Loucy (cell line): ENCODE data around the gene MFSD8.
"Not testable (repeated sequence)": the region's sequence is repeated elsewhere in the genome, so short reads cannot be mapped to it uniquely, and the experiment has no call there.

Experiments
- H2AFZ ChIP-seq: fragments of 200-600 bp; sonication (generic); 2 replicates; pipeline ENCODE4 v1.6.0; 2016; ENCODE audit warnings: antibody characterized with exemption, mild to moderate bottlenecking, low read length, moderate library complexity
- H3F3A ChIP-seq: fragments of 200-600 bp; 2 replicates; pipeline ENCODE4 v1.6.0; 2016; ENCODE audit warnings: antibody characterized with exemption, low read depth, mild to moderate bottlenecking
- H3K27me3 ChIP-seq: fragments of 200-600 bp; sonication (generic); 2 replicates; pipeline ENCODE4 v1.6.1; 2014; ENCODE audit warnings: low read length, mild to moderate bottlenecking; ENCODE audit not compliant: insufficient read depth, poor library complexity, severe bottlenecking
- H3K36me3 ChIP-seq: fragments of 200-600 bp; sonication (generic); 2 replicates; pipeline ENCODE4 v1.6.1; 2016; ENCODE audit warnings: low read length; ENCODE audit not compliant: insufficient read depth
- H3K4me1 ChIP-seq: fragments of 200-600 bp; sonication (generic); 2 replicates; pipeline ENCODE4 v1.5.1; 2014; ENCODE audit warnings: low read length, mild to moderate bottlenecking; ENCODE audit not compliant: insufficient read depth, poor library complexity, severe bottlenecking
- H3K4me2 ChIP-seq: fragments of 200-600 bp; sonication (generic); 2 replicates; pipeline ENCODE4 v1.6.0; 2014; ENCODE audit warnings: antibody characterized with exemption, low read length, low read depth, mild to moderate bottlenecking; ENCODE audit not compliant: poor library complexity, severe bottlenecking
- H3K4me3 ChIP-seq: fragments of 200-600 bp; sonication (generic); 2 replicates; pipeline ENCODE4 v1.5.1; 2014; ENCODE audit warnings: low read length, mild to moderate bottlenecking, mixed read lengths; ENCODE audit not compliant: poor library complexity, severe bottlenecking
- H3K79me2 ChIP-seq: fragments of 200-600 bp; sonication (generic); 2 replicates; pipeline ENCODE4 v1.6.1; 2014; ENCODE audit warnings: low read length; ENCODE audit not compliant: insufficient read depth
- H3K9ac ChIP-seq: fragments of 200-600 bp; sonication (generic); 2 replicates; pipeline ENCODE4 v1.6.0; 2014; ENCODE audit warnings: mild to moderate bottlenecking, low read depth, low read length, moderate library complexity; ENCODE audit not compliant: poor library complexity, severe bottlenecking
- H3K9me2 ChIP-seq: fragments of 200-600 bp; sonication (generic); replicated peaks from 2 replicates; pipeline ENCODE4 v1.6.1; 2016; ENCODE audit warnings: low read depth, low read length, mixed read lengths
- H3K9me3 ChIP-seq: fragments of 200-600 bp; sonication (generic); 2 replicates; pipeline ENCODE4 v1.6.1; 2014; ENCODE audit warnings: mild to moderate bottlenecking, antibody characterized with exemption, low read length, low read depth; ENCODE audit not compliant: insufficient read depth
- H4K20me1 ChIP-seq: fragments of 200-600 bp; sonication (generic); 2 replicates; pipeline ENCODE4 v1.6.0; 2014; ENCODE audit warnings: antibody characterized with exemption, low read length, mild to moderate bottlenecking; ENCODE audit not compliant: insufficient read depth, poor library complexity, severe bottlenecking
- CTCF ChIP-seq: fragments of 200-600 bp; sonication (generic); conservative IDR thresholded peaks from 2 replicates; pipeline ENCODE4 v1.5.1; 2014; ENCODE audit warnings: mild to moderate bottlenecking, antibody characterized with exemption, low read length
- EZH2phosphoT487 ChIP-seq: fragments of 200-600 bp; IDR thresholded peaks from 2 replicates; pipeline ENCODE4 v1.6.1; 2018; ENCODE audit warnings: antibody characterized with exemption, mild to moderate bottlenecking, moderate library complexity, borderline replicate concordance

The MFSD8 gene

GRCh38 chr4:127930175-127930574 is 34.8 kb downstream of the MFSD8 start:
- Histone ChIP-seq H3K9me2 (no peaks in the 10 kb centered on the region), H2AFZ (no peak overlapping the region), H4K20me1 (no peaks in the 10 kb centered on the region), H3K4me3 (no peak overlapping the region), H3K9ac (no peak overlapping the region), H3K4me2 (no peak overlapping the region), H3F3A (no peaks in the 10 kb centered on the region), H3K36me3 (no peaks in the 10 kb centered on the region), H3K27me3 (no peaks in the 10 kb centered on the region), H3K4me1 (no peaks in the 10 kb centered on the region), H3K79me2 (no peaks in the 10 kb centered on the region), H3K9me3 (no peaks in the 10 kb centered on the region)
- no peak for TF ChIP-seq CTCF
- TF ChIP-seq EZH2phosphoT487 = no peak

- not testable (repeated sequence) for H3F3A ChIP-seq, H3K27me3 ChIP-seq, H3K9me3 ChIP-seq, H3K9me2 ChIP-seq, H3K4me1 ChIP-seq, H2AFZ ChIP-seq, H3K4me2 ChIP-seq, H3K4me3 ChIP-seq, H4K20me1 ChIP-seq, H3K9ac ChIP-seq, H3K79me2 ChIP-seq
- peaks cover 11% of the 10 kb centered on the region; the same call in 1 of the 2 replicates for H3K36me3 ChIP-seq
These were observed 39.3 kb downstream of the MFSD8 start for GRCh38 chr4:127925720-127926119.

GRCh38 chr4:127922226-127922625 is 42.7 kb downstream of the MFSD8 start:
- no peaks in the 10 kb centered on the region for H3F3A ChIP-seq
- TF ChIP-seq EZH2phosphoT487 = no peak
- no peak for TF ChIP-seq CTCF

GRCh38 chr4:127920521-127920920 is 44.5 kb downstream of the MFSD8 start:
- Histone ChIP-seq H3K4me1 (no peaks in the 10 kb centered on the region), H3K9me2 (no peaks in the 10 kb centered on the region), H3K4me2 (no peak overlapping the region), H3K79me2 (no peaks in the 10 kb centered on the region), H3K4me3 (no peak overlapping the region), H3K9ac (no peak overlapping the region), H3K9me3 (no peaks in the 10 kb centered on the region), H3F3A (no peaks in the 10 kb centered on the region), H4K20me1 (no peaks in the 10 kb centered on the region), H3K36me3 (peaks cover 24% of the 10 kb centered on the region; the same call in 1 of the 2 replicates), H2AFZ (no peak overlapping the region), H3K27me3 (no peaks in the 10 kb centered on the region)
- no peak for TF ChIP-seq CTCF
- no peak for TF ChIP-seq EZH2phosphoT487

More at GRCh38 chr4:127922226-127922625, 42.7 kb downstream of the MFSD8 start:
- Histone ChIP-seq H3K4me1 (no peaks in the 10 kb centered on the region), H3K9me3 (no peaks in the 10 kb centered on the region), H3K27me3 (no peaks in the 10 kb centered on the region), H3K4me2 (no peak overlapping the region), H4K20me1 (no peaks in the 10 kb centered on the region), H3K9me2 (no peaks in the 10 kb centered on the region), H3K36me3 (peaks cover 24% of the 10 kb centered on the region; the same call in 1 of the 2 replicates), H3K9ac (no peak overlapping the region), H3K79me2 (no peaks in the 10 kb centered on the region), H3K4me3 (no peak overlapping the region), H2AFZ (no peak overlapping the region)
